IPS-11a (cell line): ENCODE measurements around the gene AKAP10.
"Not testable (repeated sequence)": the region's sequence is repeated elsewhere in the genome, so short reads cannot be mapped to it uniquely, and the experiment has no call there.

Source experiments
- H3K4me3 ChIP-seq: one replicate; pipeline ENCODE4 v1.5.1; 2013; ENCODE audit warnings: low read depth, low read length, control low read depth

Gene AKAP10

DNA sequence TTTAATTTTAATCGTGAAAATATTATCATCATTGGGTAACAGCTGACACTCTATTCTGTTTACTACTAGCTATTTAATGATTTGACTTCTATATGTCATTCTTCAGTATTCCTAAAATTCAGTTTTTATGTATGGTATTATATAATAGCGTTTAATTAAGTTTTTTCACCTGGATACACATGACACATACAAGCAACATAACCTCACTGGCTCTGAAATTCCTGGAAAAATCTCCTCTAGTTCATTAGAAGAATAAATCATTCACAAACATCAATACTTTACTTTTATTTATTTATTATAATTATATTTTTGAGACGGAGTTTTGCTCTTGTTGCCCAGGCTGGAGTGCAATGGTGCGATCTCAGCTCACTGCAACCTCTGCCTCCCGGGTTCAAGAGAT, 44.0 kb downstream of the AKAP10 start:
- no peak overlapping the region for H3K4me3 ChIP-seq

DNA sequence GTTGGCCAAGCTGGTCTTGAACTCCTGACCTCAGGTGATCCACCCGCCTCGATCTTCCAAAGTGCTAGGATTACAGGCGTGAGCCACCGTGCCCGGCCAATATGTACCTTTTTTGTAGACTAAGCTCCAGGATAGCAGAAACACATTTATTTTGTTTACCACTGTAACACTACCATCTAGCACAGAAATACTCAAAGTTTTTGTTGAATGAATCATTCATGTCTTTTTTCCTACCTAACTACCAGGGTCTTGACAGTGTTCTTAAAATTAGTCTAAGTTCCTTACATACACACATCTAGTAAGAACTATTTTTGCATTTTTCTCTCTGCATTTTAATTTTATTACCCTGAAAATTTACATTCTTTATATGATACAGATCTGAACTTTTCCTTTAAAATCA, 44.4 kb downstream of the AKAP10 start:
- H3K4me3 ChIP-seq, result no peak overlapping the region

DNA sequence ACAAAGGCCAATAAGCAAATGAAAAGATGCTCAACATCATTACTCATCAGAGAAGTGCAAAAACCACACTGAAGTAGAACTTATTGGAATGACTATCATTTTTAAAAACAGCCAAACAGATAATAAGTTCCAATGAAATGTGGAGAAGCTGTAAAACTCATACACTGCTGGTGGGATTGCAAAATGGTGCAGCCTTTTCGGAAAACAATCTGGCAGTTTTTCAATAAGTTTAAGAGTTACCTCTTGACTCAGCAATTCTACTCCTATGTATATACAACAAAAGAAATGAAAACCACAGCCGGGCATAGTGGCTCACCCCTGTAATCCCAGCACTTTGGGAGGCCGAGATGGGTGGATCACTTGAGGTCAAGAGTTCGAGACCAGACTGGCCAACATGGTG, 49.3 kb downstream of the AKAP10 start:
- H3K4me3 ChIP-seq, result no peak overlapping the region

DNA sequence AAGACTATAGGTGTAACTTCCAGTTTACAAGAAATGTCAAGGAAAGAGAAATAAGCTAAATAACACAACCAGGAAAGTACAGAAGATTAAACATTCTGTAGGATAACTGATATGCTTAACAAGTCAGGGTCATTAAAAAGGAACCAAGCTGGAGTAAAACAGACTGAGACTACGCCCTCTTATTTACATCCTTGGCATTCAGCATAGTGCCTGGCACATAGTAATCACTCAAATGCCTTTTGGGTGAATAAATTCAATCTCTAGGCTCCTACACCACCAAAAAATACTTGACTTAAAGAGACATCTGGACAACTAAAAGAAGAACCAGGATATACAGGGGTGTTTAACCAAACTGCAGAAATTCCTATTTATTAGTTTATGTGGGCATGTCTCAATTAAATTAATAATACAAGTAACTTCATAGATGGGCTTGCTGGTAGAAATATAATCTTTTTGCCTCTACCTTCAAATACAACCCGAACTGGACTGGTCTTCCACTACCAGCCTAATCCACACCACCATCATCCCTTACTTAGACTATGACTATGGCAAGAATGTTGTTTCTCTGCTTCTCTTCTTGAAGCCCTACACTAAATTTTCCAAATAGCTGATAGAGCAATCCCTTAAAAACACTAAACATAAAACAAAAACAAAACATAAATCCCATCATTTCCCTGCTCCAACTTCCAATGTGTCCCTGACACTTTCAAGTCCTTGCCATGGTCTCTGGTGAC, 62.2 kb downstream of the AKAP10 start:
- no peak overlapping the region for H3K4me3 ChIP-seq

DNA sequence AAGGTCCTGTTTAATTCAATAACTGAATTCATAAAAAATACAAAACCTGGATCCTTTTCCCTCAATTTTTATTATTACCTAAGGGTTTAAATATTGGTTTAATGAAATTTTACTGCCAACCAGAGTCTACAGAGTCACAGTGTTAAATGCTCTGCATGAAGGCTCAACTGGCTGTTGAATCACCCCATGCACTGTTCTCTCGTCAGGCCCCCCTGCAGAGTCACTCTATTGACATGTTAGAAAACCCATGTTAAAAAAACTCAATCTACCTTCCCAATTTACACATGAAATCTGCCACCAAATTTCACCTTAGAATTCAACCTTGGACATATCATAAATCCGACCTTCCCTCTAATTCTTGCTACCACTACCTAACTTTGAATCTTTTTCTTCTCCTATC, 66.6 kb downstream of the AKAP10 start:
- no peak overlapping the region for H3K4me3 ChIP-seq

DNA sequence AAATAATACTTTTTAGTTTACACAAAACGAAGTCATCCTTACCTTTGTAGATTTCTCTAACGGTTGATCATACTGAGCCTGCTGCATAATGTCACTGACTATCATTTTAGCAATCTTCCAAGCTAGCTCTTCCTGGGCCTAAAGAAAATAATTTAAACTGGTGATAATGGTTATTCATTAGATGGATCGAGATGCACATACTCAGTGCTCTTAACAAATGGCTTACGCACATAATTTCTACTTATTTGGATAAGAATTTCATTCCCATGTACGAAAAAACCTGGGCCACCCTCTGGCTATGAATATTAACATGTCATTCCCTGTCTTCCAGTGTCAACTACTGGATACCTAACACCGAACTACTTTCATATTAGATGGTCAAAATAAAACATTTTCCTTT, 68.5 kb downstream of the AKAP10 start:
- no peak overlapping the region for H3K4me3 ChIP-seq

DNA sequence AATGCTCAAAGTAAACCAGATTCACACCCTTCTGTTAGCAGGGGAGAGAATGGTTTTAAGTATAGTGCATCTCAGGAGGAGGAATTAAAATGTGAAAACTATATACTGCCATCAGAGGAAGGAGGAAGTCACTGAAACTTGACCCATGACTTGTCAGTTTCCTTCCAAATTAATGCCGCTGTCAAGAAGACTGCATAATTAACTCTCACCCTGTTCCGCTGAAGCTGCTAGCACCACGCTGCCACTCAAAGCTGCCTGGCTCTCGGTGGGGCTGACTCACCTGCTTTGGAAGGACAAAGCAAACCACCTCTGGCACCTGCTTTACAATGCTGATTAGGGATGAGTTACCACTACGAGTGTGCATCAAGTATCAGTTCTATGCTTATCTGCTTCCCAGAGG, 72.1 kb downstream of the AKAP10 start:
- no peak overlapping the region for H3K4me3 ChIP-seq

DNA sequence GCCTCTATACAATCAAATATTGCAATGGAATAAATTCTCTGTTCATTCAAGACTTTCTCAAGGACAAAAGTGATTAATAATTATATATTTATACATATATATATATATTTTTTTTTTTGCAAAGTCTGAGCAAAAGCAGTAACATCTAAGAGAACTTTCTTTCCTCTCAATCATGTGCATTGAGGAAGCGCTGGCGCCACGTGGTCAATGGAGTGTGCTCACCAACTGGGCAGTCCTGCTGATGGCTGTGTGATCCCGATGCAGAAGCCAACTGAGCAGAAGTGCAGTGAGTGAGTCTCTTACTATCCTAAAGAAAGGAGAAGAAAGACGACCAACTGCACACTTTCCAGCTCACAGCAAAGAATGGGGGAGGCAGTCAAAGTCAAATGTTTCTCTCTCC, 72.7 kb downstream of the AKAP10 start:
- H3K4me3 ChIP-seq, result no peak overlapping the region

DNA sequence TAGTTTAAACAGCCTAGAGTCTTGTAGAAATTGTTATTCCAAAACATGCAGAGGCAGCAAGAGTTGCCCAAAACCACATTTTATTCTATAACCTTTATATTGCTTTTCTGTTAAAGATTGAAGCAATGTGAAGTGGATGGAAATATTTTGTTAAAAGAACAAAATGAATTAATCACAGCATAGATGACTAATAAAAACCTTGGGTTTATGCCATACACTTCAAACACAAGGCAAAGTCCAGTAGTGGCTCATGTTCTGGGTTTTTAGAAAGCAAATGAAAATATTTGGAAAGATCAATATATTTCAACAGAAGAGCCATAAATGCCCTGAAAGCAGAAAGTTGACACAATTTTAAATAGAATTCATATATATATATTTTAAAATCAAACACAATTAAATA, 73.2 kb downstream of the AKAP10 start:
- H3K4me3 ChIP-seq, result no peak overlapping the region

DNA sequence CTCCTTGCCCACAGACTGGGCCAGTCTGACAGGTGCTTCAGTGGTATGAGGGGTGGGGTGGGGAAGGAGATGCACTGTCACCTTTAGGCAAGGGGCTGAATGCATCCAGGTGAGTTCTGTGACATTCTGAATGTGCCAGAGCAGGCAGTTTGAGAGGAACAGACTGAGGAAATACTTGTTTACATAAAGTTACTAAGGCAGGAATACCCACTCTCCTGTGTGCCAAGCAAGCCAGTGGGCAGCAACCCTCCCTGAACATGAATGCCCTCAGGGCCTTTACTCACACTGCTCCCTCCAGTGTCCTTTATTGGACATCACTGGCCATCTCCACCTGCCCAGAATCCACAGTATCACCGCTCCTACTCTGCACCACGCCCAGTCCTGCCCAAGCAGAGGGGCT, 76.8 kb downstream of the AKAP10 start:
- H3K4me3 ChIP-seq, result no peak overlapping the region

DNA sequence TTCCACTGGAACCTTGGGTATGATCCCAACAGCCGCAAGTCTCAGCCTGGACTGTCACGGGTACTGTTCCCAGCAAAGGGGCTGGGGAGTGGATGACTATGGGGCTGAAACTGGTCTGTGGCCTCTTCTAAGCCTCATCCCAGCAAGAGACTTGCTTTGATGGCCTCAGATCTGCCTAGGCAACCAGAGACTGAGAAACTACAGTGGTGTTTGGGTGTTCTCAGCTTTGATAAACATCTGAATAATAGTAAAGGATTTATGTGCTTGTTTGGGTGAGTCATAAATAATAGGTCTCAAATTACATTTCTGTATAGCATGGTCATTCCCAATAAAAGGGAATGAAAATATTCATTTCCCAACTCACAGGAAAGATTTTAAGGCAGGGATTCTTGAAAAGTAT, 79.7 kb downstream of the AKAP10 start:
- H3K4me3 ChIP-seq, result no peak overlapping the region

DNA sequence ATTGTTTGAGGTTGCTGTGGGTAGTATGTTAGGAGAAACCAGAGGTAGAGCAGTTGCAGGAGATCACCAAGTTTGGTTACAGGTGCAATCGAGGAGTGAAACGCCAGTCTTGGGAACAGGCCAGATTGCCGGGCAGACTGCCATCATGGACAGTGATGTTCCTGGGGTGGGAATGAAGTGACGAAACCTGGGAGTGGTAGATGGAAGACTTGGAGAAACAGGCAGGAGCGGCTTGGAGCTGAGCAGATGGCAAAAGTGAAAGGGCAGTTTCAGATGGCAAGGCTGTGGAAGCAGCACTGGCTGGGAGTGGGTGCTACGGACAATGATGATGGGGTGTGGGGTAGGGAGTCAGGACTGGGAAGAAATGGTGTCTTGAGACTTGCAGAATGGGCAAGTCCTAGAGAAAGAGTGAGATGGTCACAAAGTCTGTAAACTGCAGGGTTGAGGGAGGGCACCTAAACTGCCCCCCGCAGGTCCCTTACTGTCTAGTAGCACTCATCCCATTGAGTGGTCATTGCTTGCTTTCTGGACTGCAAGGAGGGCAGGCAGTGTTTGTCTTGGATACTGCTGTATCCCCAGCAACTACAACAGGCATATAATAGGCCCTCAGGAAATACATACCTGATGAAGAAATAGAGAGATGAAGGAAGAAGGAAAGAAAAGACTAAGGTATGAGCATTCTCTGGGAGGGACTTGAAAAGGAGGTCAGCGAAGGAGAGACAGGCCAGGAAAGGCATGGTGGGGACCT, 80.4 kb downstream of the AKAP10 start:
- H3K4me3 ChIP-seq, result no peak overlapping the region

DNA sequence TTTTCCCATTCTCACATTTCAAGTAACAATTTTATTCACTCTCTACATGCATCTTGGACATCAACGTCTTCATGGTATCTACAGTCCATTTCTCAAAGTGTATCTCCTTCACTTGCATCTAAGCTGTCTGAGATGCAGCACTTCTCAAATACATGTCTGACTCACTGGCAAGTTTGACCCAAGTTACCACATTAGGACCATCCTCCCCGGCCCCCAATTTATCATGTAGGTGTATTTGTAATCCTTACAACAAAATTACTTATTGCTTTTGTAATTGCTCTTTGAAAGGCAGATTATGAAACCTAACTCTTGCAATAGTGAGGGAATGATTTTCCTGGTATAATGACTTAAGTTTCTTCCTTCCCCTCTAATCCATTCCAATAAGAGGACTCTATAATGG, 80.9 kb downstream of the AKAP10 start:
- H3K4me3 ChIP-seq, result no peak overlapping the region

DNA sequence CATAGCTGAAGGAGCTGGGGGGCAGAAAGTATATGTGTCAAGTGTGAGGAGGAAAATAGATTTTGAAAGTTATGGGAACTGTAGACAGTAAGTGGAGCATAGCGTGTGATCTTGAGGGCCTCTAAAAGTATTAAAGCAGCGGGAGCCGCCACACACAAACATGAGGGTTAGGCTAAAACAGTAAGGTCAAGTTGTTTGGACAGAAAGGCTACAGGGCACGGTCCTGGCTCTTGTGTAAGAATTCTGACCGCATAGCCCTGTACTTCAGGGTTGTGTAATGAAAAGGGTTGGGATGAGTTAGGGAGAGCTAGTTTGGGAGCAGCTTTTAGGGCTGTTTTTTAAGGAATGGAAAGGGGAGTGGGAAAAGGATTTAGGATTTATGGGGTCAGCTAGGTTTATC, 87.1 kb downstream of the AKAP10 start:
- H3K4me3 ChIP-seq, result not testable (repeated sequence)

DNA sequence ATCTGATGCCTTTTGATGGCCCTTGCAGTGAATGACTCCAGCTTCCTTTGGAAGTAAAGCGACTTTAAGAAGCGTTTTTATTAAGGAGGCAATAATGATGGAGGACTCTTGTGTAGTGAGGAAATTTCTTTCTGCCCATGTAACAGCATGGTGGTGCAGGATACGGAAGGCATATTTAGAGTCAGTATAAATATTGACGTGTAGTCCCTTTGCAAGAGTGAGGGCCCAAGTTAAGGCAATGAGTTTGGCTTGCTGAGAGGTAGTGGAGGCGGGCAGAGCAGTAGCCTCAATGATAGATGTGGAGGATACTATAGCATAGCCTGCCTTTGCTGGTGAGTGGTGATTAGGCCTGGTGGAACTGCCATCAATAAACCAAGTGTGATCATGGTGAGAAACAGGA, 87.6 kb downstream of the AKAP10 start:
- not testable (repeated sequence) for H3K4me3 ChIP-seq

DNA sequence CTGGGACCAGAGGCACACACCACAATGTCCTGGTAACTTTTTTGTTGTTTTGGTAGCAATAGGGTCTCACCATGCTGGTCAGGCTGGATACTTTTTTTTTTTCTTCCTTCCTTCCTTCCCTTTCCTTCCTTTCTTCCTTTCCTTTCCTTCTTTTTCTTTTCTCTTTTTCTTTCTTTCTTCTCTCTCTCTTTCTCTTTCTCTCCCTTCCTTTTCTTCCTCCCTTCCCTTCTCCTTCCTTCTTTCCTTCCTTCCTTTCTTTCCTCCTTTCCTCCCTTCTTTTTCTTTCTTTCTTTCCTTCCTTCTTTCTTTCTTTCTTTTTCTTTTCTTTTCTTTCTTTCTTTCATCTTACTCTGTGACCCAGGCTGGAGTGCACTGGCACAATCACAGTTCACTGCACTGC, 91.5 kb downstream of the AKAP10 start:
- H3K4me3 ChIP-seq, result no peak overlapping the region

DNA sequence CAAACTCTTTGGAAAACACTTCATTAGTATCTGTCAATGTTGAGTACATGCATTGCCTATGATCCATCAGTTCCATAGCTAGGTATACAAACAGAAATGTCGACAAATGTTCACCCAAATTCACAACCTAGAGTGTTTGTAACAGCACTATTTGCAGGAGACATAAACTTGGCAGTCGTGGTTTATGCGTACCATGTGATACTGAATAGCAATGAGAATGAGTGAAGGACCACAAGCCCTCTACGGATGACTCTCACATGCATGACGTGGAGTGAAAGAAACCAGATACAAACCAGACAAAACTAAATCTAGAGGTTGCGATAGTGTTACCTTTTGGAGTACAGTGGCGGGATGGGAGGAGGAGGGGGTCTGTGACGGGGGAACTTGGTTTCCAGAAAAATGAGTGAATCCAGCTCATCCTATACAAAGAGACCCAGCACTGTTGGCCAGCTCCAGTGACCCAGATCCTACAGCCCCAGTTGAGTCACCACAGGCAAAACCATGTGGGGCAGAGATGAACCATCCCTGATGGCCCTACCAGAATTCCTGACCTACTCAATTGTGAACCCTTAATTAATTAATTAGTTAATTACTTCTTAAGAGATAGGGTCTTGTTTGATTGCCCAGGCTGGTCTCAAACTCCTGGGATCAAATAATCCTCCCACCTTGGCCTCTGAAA, 94.0 kb downstream of the AKAP10 start:
- no peak overlapping the region for H3K4me3 ChIP-seq

DNA sequence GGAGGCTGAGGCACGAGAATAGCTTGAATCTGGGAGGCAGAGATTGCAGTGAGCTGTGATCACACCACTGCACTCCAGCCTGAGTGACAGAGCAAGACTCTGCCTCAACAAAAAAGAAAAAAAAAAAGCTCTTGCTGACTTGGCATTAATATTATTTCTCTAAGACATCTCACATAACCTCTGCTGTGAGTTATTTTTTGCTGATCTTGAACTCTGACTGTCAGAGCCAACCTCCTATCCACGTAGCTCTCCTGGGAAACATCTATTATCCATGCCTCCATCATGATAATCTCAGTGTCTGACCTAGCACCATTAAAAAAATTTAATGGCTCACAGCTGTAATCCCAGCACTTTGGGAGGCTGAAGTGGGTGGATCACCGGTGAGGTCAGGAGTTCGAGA, 97.2 kb downstream of the AKAP10 start:
- H3K4me3 ChIP-seq, result no peak overlapping the region

DNA sequence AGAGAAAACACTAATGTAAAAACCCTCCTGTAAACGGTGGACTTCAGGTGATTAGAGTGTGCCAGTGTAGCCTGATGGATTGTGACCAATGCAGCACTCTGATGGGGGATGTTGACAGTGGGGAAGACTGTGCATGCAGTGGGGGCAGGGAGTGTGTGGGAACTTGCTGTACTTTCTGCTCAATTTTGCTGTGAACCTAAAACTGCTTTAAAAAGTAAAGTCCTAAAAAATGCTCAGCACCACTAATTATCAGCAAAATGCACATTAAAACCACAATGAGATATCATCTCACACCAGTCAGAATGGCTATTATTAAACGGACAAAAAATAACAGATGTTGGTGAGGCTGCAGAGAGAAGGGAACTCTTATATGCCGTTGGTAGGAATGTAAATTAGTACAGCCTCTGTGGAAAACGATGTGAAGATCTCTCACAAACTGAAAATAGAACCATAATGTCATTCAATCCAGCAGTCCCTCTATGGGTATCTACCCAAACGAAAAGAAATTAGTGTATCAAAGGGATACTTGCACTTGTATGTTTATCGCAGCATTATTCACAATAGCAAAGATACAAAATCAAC, 100.2 kb downstream of the AKAP10 start:
- H3K4me3 ChIP-seq, result no peak overlapping the region

DNA sequence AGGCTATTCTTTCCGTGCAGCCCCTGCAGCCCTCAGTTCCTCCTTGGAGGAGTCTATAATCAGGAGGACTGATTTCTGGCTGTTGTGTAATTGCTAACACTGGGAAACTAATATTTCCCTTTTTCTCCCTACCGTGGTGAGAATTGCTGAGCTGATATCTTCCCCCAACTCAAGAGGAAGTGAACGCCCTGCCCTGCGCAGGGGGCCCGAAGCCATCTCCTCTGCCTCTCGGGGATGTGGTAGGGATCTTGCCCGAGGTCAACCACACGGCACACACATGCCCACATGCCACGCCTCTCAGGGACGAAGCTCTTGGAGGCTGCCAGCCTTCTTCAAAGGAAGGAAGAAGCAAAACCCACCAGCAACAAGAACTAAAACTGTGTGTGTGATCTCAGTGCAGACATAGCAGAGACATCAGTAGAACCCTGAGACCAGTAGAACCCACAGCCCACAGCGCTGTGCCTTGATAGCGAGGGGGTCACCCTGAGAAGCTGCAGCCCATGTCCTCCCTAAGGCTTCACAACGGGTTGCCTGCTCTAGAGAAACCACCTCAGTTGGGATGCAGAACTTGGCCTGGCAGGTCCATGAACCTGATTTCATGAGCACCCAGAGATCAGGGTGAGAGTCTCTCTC, 101.0 kb downstream of the AKAP10 start:
- no peak overlapping the region for H3K4me3 ChIP-seq

DNA sequence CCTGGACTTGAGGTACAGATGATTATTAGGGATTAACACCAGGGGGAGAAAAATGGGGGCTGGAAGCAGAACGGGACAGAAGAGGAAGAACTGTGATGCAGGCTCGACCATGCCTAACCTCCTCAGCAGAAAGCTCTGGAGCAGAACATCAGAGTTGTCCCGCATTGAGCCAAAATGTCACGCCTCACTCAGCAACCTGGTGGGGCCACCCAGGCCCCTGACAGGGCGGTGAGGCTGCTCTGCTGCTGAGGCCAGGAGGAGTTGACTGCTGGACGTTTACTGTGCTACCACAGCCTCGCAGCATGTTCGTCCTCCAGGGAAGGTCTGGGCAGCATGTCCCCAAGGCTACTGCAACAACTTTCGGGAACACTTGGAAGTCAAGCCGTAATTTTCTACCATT, 103.4 kb downstream of the AKAP10 start:
- H3K4me3 ChIP-seq, result no peak overlapping the region
